ENCODE measurements around the gene NOVA2.

NOVA2 gene

GRCh38 chr19:45952341-45952685 lies 21.4 kb downstream of the NOVA2 start:
- no peak overlapping the region for H2AK5ac ChIP-seq (ENCODE audit: low read length)
- H2BK5ac ChIP-seq (ENCODE audit: low read length), result no peak overlapping the region
- no peak overlapping the region for H4K5ac ChIP-seq (ENCODE audit: low read length)
- WGBS (ENCODE audit: extremely low coverage, insufficient coverage, low lambda C conversion rate), result no CpG with 5 or more reads among the region's 8 CpGs
- H2BK120ac ChIP-seq (ENCODE audit: low read depth, low read length), result no peak overlapping the region
- no peaks in the 10 kb centered on the region for H3K79me2 ChIP-seq (ENCODE audit: control insufficient read depth, insufficient read depth, low read length)
- no peak overlapping the region for H4K8ac ChIP-seq (ENCODE audit: low read depth, low read length)
- H3K18ac ChIP-seq (ENCODE audit: low read length), result no peak overlapping the region
- H3K4me3 ChIP-seq (ENCODE audit: low read length), result no peak overlapping the region
- H2BK15ac ChIP-seq (replicated peaks; ENCODE audit: low read depth), result no peak overlapping the region
- H3K79me1 ChIP-seq (ENCODE audit: low read length), result no peaks in the 10 kb centered on the region
- no peak overlapping the region for H3K56ac ChIP-seq (ENCODE audit: low read length)
- no peak overlapping the region for H3K23ac ChIP-seq (ENCODE audit: low read length)
- no peak overlapping the region for H3K9ac ChIP-seq (ENCODE audit: low read length)
- no peak overlapping the region for H3K4me2 ChIP-seq (ENCODE audit: low read length)
- no peak overlapping the region for H3K27ac ChIP-seq (ENCODE audit: low read depth, low read length)
- H3K36me3 ChIP-seq (ENCODE audit: control insufficient read depth, insufficient read depth, low read length), result no peaks in the 10 kb centered on the region
- no peak for DNase-seq
- H3K4ac ChIP-seq (ENCODE audit: low read depth, low read length), result no peak overlapping the region
- no peaks in the 10 kb centered on the region for H3K27me3 ChIP-seq (ENCODE audit: insufficient read depth, low read length, poor library complexity)
- no peaks in the 10 kb centered on the region for H3K4me1 ChIP-seq (ENCODE audit: control insufficient read depth, low read depth, low read length)

- Histone ChIP-seq H3K56ac (ENCODE audit: low read length) (no peak overlapping the region), H3K27me3 (ENCODE audit: insufficient read depth, low read length, poor library complexity) (no peaks in the 10 kb centered on the region), H3K79me2 (ENCODE audit: control insufficient read depth, insufficient read depth, low read length) (no peaks in the 10 kb centered on the region), H3K23ac (ENCODE audit: low read length) (no peak overlapping the region), H3K4me2 (ENCODE audit: low read length) (no peak overlapping the region), H3K4me1 (ENCODE audit: control insufficient read depth, low read depth, low read length) (no peaks in the 10 kb centered on the region), H3K18ac (ENCODE audit: low read length) (no peak overlapping the region), H3K4me3 (ENCODE audit: low read length) (no peak overlapping the region), H4K8ac (ENCODE audit: low read depth, low read length) (no peak overlapping the region), H3K27ac (ENCODE audit: low read depth, low read length) (no peak overlapping the region), H4K5ac (ENCODE audit: low read length) (no peak overlapping the region), H2AK5ac (ENCODE audit: low read length) (no peak overlapping the region), H3K9ac (ENCODE audit: low read length) (no peak overlapping the region), H3K36me3 (ENCODE audit: control insufficient read depth, insufficient read depth, low read length) (no peaks in the 10 kb centered on the region), H3K79me1 (ENCODE audit: low read length) (no peaks in the 10 kb centered on the region), H2BK5ac (ENCODE audit: low read length) (no peak overlapping the region), H3K4ac (ENCODE audit: low read depth, low read length) (no peak overlapping the region), H2BK120ac (ENCODE audit: low read depth, low read length) (no peak overlapping the region), H2BK15ac (replicated peaks; ENCODE audit: low read depth) (no peak overlapping the region)
- WGBS (ENCODE audit: extremely low coverage, insufficient coverage, low lambda C conversion rate), result no CpG with 5 or more reads among the region's 1 CpG
- no peak for DNase-seq
Observed at GRCh38 chr19:45947926-45948325, 25.7 kb downstream of the NOVA2 start.

GRCh38 chr19:45940515-45940805 lies 33.2 kb downstream of the NOVA2 start:
- Histone ChIP-seq H2BK120ac (ENCODE audit: low read depth, low read length) (no peak overlapping the region), H2BK5ac (ENCODE audit: low read length) (no peak overlapping the region), H3K9ac (ENCODE audit: low read length) (no peak overlapping the region), H3K36me3 (ENCODE audit: control insufficient read depth, insufficient read depth, low read length) (no peaks in the 10 kb centered on the region), H2AK5ac (ENCODE audit: low read length) (no peak overlapping the region), H3K4me1 (ENCODE audit: control insufficient read depth, low read depth, low read length) (no peaks in the 10 kb centered on the region), H4K5ac (ENCODE audit: low read length) (no peak overlapping the region), H3K79me2 (ENCODE audit: control insufficient read depth, insufficient read depth, low read length) (no peaks in the 10 kb centered on the region), H3K56ac (ENCODE audit: low read length) (no peak overlapping the region), H3K23ac (ENCODE audit: low read length) (no peak overlapping the region), H3K27ac (ENCODE audit: low read depth, low read length) (no peak overlapping the region), H3K18ac (ENCODE audit: low read length) (no peak overlapping the region), H4K8ac (ENCODE audit: low read depth, low read length) (no peak overlapping the region), H3K79me1 (ENCODE audit: low read length) (no peaks in the 10 kb centered on the region), H2BK15ac (replicated peaks; ENCODE audit: low read depth) (no peak overlapping the region), H3K27me3 (ENCODE audit: insufficient read depth, low read length, poor library complexity) (no peaks in the 10 kb centered on the region), H3K4me2 (ENCODE audit: low read length) (no peak overlapping the region), H3K4me3 (ENCODE audit: low read length) (no peak overlapping the region), H3K4ac (ENCODE audit: low read depth, low read length) (no peak overlapping the region)
- no CpG with 5 or more reads among the region's 32 CpGs for WGBS (ENCODE audit: extremely low coverage, insufficient coverage, low lambda C conversion rate)
- no peak for DNase-seq

GRCh38 chr19:45939792-45940514 lies 33.7 kb downstream of the NOVA2 start:
- Histone ChIP-seq H2AK5ac (ENCODE audit: low read length) (no peak overlapping the region), H2BK120ac (ENCODE audit: low read depth, low read length) (no peak overlapping the region), H2BK15ac (replicated peaks; ENCODE audit: low read depth) (no peak overlapping the region), H3K4me2 (ENCODE audit: low read length) (no peak overlapping the region), H3K4me3 (ENCODE audit: low read length) (no peak overlapping the region), H4K5ac (ENCODE audit: low read length) (no peak overlapping the region), H3K27me3 (ENCODE audit: insufficient read depth, low read length, poor library complexity) (no peaks in the 10 kb centered on the region), H2BK5ac (ENCODE audit: low read length) (no peak overlapping the region), H3K4me1 (ENCODE audit: control insufficient read depth, low read depth, low read length) (no peaks in the 10 kb centered on the region), H4K8ac (ENCODE audit: low read depth, low read length) (no peak overlapping the region), H3K23ac (ENCODE audit: low read length) (no peak overlapping the region), H3K18ac (ENCODE audit: low read length) (no peak overlapping the region), H3K36me3 (ENCODE audit: control insufficient read depth, insufficient read depth, low read length) (no peaks in the 10 kb centered on the region), H3K9ac (ENCODE audit: low read length) (no peak overlapping the region), H3K4ac (ENCODE audit: low read depth, low read length) (no peak overlapping the region), H3K79me2 (ENCODE audit: control insufficient read depth, insufficient read depth, low read length) (no peaks in the 10 kb centered on the region), H3K79me1 (ENCODE audit: low read length) (no peaks in the 10 kb centered on the region), H3K27ac (ENCODE audit: low read depth, low read length) (no peak overlapping the region), H3K56ac (ENCODE audit: low read length) (no peak overlapping the region)
- no CpG with 5 or more reads among the region's 67 CpGs for WGBS (ENCODE audit: extremely low coverage, insufficient coverage, low lambda C conversion rate)
- no peak for DNase-seq

GRCh38 chr19:45938733-45939319 lies 34.8 kb downstream of the NOVA2 start:
- Histone ChIP-seq H4K5ac (ENCODE audit: low read length) (no peak overlapping the region), H3K27ac (ENCODE audit: low read depth, low read length) (no peak overlapping the region), H3K27me3 (ENCODE audit: insufficient read depth, low read length, poor library complexity) (no peaks in the 10 kb centered on the region), H2BK15ac (replicated peaks; ENCODE audit: low read depth) (no peak overlapping the region), H3K56ac (ENCODE audit: low read length) (no peak overlapping the region), H3K4me1 (ENCODE audit: control insufficient read depth, low read depth, low read length) (no peaks in the 10 kb centered on the region), H4K8ac (ENCODE audit: low read depth, low read length) (no peak overlapping the region), H3K4me2 (ENCODE audit: low read length) (no peak overlapping the region), H3K23ac (ENCODE audit: low read length) (no peak overlapping the region), H3K79me1 (ENCODE audit: low read length) (no peaks in the 10 kb centered on the region), H2BK5ac (ENCODE audit: low read length) (no peak overlapping the region), H3K9ac (ENCODE audit: low read length) (no peak overlapping the region), H3K18ac (ENCODE audit: low read length) (no peak overlapping the region), H3K36me3 (ENCODE audit: control insufficient read depth, insufficient read depth, low read length) (no peaks in the 10 kb centered on the region), H2BK120ac (ENCODE audit: low read depth, low read length) (no peak overlapping the region), H3K4me3 (ENCODE audit: low read length) (no peak overlapping the region), H3K4ac (ENCODE audit: low read depth, low read length) (no peak overlapping the region), H3K79me2 (ENCODE audit: control insufficient read depth, insufficient read depth, low read length) (no peaks in the 10 kb centered on the region), H2AK5ac (ENCODE audit: low read length) (no peak overlapping the region)
- WGBS (ENCODE audit: extremely low coverage, insufficient coverage, low lambda C conversion rate), result no CpG with 5 or more reads among the region's 3 CpGs
- DNase-seq, result no peak

GRCh38 chr19:45935267-45935666 lies 38.4 kb downstream of the NOVA2 start:
- Histone ChIP-seq H2BK5ac (ENCODE audit: low read length) (no peak overlapping the region), H3K23ac (ENCODE audit: low read length) (no peak overlapping the region), H3K4me3 (ENCODE audit: low read length) (no peak overlapping the region), H2BK15ac (replicated peaks; ENCODE audit: low read depth) (no peak overlapping the region), H3K79me1 (ENCODE audit: low read length) (no peaks in the 10 kb centered on the region), H2BK120ac (ENCODE audit: low read depth, low read length) (no peak overlapping the region), H3K27ac (ENCODE audit: low read depth, low read length) (no peak overlapping the region), H4K8ac (ENCODE audit: low read depth, low read length) (no peak overlapping the region), H3K9ac (ENCODE audit: low read length) (no peak overlapping the region), H3K56ac (ENCODE audit: low read length) (no peak overlapping the region), H3K4me2 (ENCODE audit: low read length) (no peak overlapping the region), H3K79me2 (ENCODE audit: control insufficient read depth, insufficient read depth, low read length) (no peaks in the 10 kb centered on the region), H3K36me3 (ENCODE audit: control insufficient read depth, insufficient read depth, low read length) (no peaks in the 10 kb centered on the region), H3K4me1 (ENCODE audit: control insufficient read depth, low read depth, low read length) (no peaks in the 10 kb centered on the region), H3K27me3 (ENCODE audit: insufficient read depth, low read length, poor library complexity) (no peaks in the 10 kb centered on the region), H2AK5ac (ENCODE audit: low read length) (no peak overlapping the region), H3K18ac (ENCODE audit: low read length) (no peak overlapping the region), H3K4ac (ENCODE audit: low read depth, low read length) (no peak overlapping the region), H4K5ac (ENCODE audit: low read length) (no peak overlapping the region)
- WGBS (ENCODE audit: extremely low coverage, insufficient coverage, low lambda C conversion rate), result no CpG with 5 or more reads among the region's 19 CpGs
- no peak for DNase-seq
